A673 (cell line): Measurements from ENCODE around the gene DYNC1LI2. TPM values are rescaled to one million over a fixed set of nuclear protein-coding genes. Genes with fewer than 3 reads are reported as not detected.

Source experiments
- BruUV-seq: library from RNA; stranded (reverse); fragments of 400-500 nt; replicated peaks from 2 replicates; lab custom pipeline; 2021; lab: Mats Ljungman, UMichigan
- CTCF ChIA-PET: fragments of 300-600 bp; sonication (Branson Sonifier 250); formaldehyde crosslinking; loops from one replicate; lab custom pipeline; 2022; ENCODE audit warnings: antibody characterized with exemption; lab: Charles Lee
- POLR2A ChIA-PET: fragments of 300-600 bp; sonication (Branson Sonifier 250); formaldehyde crosslinking; loops from one replicate; lab custom pipeline; 2022; ENCODE audit warnings: antibody characterized with exemption; ENCODE audit not compliant: low non-redundant PET; lab: Charles Lee
- DNase-seq: peaks from one replicate; pipeline ENCODE4 v3.0.0-alpha.2; 2015; ENCODE audit warnings: low spot score
- H3K27ac ChIP-seq: fragments of 200-600 bp; sonication (generic); 2 replicates; pipeline ENCODE4 v1.5.1; 2016; ENCODE audit warnings: mixed run types, low read depth, mild to moderate bottlenecking, mixed read lengths, antibody characterized with exemption, low read length; ENCODE audit not compliant: poor library complexity, severe bottlenecking
- H3K27me3 ChIP-seq: fragments of 200-600 bp; sonication (generic); replicated peaks from 2 replicates; pipeline ENCODE4 v1.6.1; 2017; ENCODE audit warnings: mixed run types, low read depth, mild to moderate bottlenecking, mixed read lengths, antibody characterized with exemption, low read length; ENCODE audit not compliant: insufficient read depth, poor library complexity
- H3K36me3 ChIP-seq: fragments of 200-600 bp; sonication (generic); 2 replicates; pipeline ENCODE4 v1.6.1; 2016; ENCODE audit warnings: mixed run types, mild to moderate bottlenecking, mixed read lengths, antibody characterized with exemption, low read length; ENCODE audit not compliant: insufficient read depth, poor library complexity, severe bottlenecking
- H3K4me1 ChIP-seq: fragments of 200-600 bp; sonication (generic); 2 replicates; pipeline ENCODE4 v1.6.1; 2017; ENCODE audit warnings: mixed run types, mild to moderate bottlenecking, mixed read lengths, antibody characterized with exemption, low read length; ENCODE audit not compliant: insufficient read depth, poor library complexity, severe bottlenecking
- H3K4me3 ChIP-seq: fragments of 200-600 bp; sonication (generic); 2 replicates; pipeline ENCODE4 v1.5.1; 2016; ENCODE audit warnings: low read depth, mixed run types, mild to moderate bottlenecking, mixed read lengths, low read length; ENCODE audit not compliant: poor library complexity, severe bottlenecking
- H3K9me3 ChIP-seq: fragments of 200-600 bp; sonication (generic); 2 replicates; pipeline ENCODE4 v1.6.1; 2016; ENCODE audit warnings: mixed run types, low read depth, mild to moderate bottlenecking, mixed read lengths, antibody characterized with exemption, low read length; ENCODE audit not compliant: poor library complexity, severe bottlenecking
- EZH2 ChIP-seq: fragments of 200-600 bp; sonication (generic); IDR thresholded peaks from 2 replicates; pipeline ENCODE4 v1.6.1; 2017; ENCODE audit warnings: borderline replicate concordance, low read depth, mild to moderate bottlenecking, mixed read lengths, antibody characterized with exemption, low read length; ENCODE audit not compliant: poor library complexity, severe bottlenecking
- intact Hi-C: fragments of 100-400 bp; cut with micrococcal nuclease; formaldehyde crosslinking; loops from one replicate; pipeline ENCODE4 v1.10.0; 2022; ENCODE audit not compliant: unreplicated experiment
- total RNA-seq: library from RNA; stranded (reverse); gene quantifications from 2 replicates; pipeline ENCODE4 v1.2.3, GENCODE V29; 2021
- TF ChIP-seq, protein P1 (sequence below): fragments of 300-800, 200-600 bp; sonication (generic); conservative IDR thresholded peaks from 2 replicates; pipeline ENCODE4 v1.5.1; 2017; ENCODE audit warnings: low read depth, mild to moderate bottlenecking, antibody characterized with exemption, low read length, moderate library complexity, mixed read lengths

DYNC1LI2 gene
- total RNA-seq, 1 experiment from 2014 or later: 164 TPM

DNA sequence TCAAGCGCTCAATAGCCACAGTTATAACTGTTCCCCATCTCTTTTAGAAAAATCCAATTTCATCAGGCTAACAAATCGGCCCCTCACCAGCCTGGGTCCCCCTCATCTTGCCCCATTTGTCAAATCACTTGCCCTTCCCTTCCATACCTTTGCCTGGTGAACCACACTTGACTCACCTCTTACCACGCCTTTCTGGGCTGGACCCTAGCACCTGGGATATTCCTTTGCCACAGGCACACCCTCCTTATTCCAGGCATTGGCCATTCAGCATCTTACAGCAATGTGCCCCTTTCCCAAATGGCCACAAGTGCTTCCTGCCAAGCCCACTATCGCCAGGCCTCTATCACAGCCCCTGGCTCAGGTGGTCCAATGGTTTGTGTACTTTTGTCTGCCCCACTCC, 69.7 kb downstream of the DYNC1LI2 start:
- Histone ChIP-seq H3K27ac (no peak overlapping the region), H3K36me3 (no peaks in the 10 kb centered on the region), H3K4me1 (no peaks in the 10 kb centered on the region), H3K9me3 (no peaks in the 10 kb centered on the region), H3K27me3 (no peaks in the 10 kb centered on the region), H3K4me3 (no peak overlapping the region)
- intact Hi-C loops: no loop called here
- no peak for DNase-seq
- CTCF ChIA-PET: no interaction called here
- TF ChIP-seq EZH2: no peak
- TF ChIP-seq, protein P1, sequence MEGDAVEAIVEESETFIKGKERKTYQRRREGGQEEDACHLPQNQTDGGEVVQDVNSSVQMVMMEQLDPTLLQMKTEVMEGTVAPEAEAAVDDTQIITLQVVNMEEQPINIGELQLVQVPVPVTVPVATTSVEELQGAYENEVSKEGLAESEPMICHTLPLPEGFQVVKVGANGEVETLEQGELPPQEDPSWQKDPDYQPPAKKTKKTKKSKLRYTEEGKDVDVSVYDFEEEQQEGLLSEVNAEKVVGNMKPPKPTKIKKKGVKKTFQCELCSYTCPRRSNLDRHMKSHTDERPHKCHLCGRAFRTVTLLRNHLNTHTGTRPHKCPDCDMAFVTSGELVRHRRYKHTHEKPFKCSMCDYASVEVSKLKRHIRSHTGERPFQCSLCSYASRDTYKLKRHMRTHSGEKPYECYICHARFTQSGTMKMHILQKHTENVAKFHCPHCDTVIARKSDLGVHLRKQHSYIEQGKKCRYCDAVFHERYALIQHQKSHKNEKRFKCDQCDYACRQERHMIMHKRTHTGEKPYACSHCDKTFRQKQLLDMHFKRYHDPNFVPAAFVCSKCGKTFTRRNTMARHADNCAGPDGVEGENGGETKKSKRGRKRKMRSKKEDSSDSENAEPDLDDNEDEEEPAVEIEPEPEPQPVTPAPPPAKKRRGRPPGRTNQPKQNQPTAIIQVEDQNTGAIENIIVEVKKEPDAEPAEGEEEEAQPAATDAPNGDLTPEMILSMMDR: no peak
- no TSS peak for BruUV-seq
- POLR2A ChIA-PET: no interaction called here

- CTCF ChIA-PET: no interaction called here
- no peaks in the 10 kb centered on the region for H3K36me3 ChIP-seq
- H3K4me3 ChIP-seq: no peak overlapping the region
These were observed 73.1 kb downstream of the DYNC1LI2 start for GRCh38 chr16:66678337-66678736.

GRCh38 chr16:66677836-66678235, 73.6 kb downstream of the DYNC1LI2 start:
- Histone ChIP-seq H3K27me3 (no peaks in the 10 kb centered on the region), H3K4me3 (no peak overlapping the region), H3K36me3 (no peaks in the 10 kb centered on the region), H3K4me1 (no peaks in the 10 kb centered on the region), H3K27ac (no peak overlapping the region), H3K9me3 (no peaks in the 10 kb centered on the region)
- TF ChIP-seq, protein P1: no peak
- no peak for TF ChIP-seq EZH2
- CTCF ChIA-PET: no interaction called here
- BruUV-seq: no TSS peak
- intact Hi-C loops: no loop called here
- POLR2A ChIA-PET: no interaction called here
- no peak for DNase-seq

More at GRCh38 chr16:66678337-66678736, 73.1 kb downstream of the DYNC1LI2 start:
- TF ChIP-seq, protein P1: no peak
- TF ChIP-seq EZH2: no peak
- Histone ChIP-seq H3K27ac (no peak overlapping the region), H3K9me3 (no peaks in the 10 kb centered on the region), H3K4me1 (no peaks in the 10 kb centered on the region), H3K27me3 (no peaks in the 10 kb centered on the region)
- no peak for DNase-seq
- POLR2A ChIA-PET: no interaction called here
- no TSS peak for BruUV-seq
- intact Hi-C loops: no loop called here
